Psoas muscle (tissue), 8 donors: ENCODE data around the gene ELMOD1. TPM values are rescaled to one million over a fixed set of nuclear protein-coding genes. Genes with fewer than 3 reads are reported as not detected.

Experiments used
- ATAC-seq, 4 donors: fragments of 200-7000 bp; cut with Tn5 transposase; one replicate each; pipeline ENCODE4 v1.9.1; 2020; ENCODE audit warnings: moderate library complexity in 3 of 4, mild to moderate bottlenecking in 2 of 4
- DNase-seq, 2 donors: peaks; one replicate each; pipeline ENCODE4 v3.0.0-alpha.2; 2020
- H3K27ac ChIP-seq: fragments of 200-600 bp; one replicate; pipeline ENCODE4 v1.8.0; 2022
- H3K27me3 ChIP-seq, 3 donors: fragments of 200-600 bp in 1 of 3; one replicate each; pipeline versions ENCODE4 v1.6.1 to v1.8.0; 2013 to 2022; ENCODE audit warnings: low read length in 2 of 3, mild to moderate bottlenecking in 2 of 3, moderate library complexity in 1 of 3; ENCODE audit not compliant: insufficient read depth in 3 of 3
- H3K36me3 ChIP-seq, 2 donors: fragments of 200-600 bp in 1 of 2; one replicate each; pipeline versions ENCODE4 v1.6.1 to v1.8.0; 2013 to 2022; ENCODE audit warnings: low read depth in 1 of 2, mild to moderate bottlenecking in 1 of 2, moderate library complexity in 1 of 2; ENCODE audit not compliant: insufficient read depth in 1 of 2
- H3K4me1 ChIP-seq: fragments of 200-600 bp; one replicate; pipeline ENCODE4 v1.8.0; 2022
- H3K4me3 ChIP-seq: fragments of 200-600 bp; one replicate; pipeline ENCODE4 v1.8.0; 2022; ENCODE audit warnings: mild to moderate bottlenecking
- H3K9me3 ChIP-seq: fragments of 200-600 bp; one replicate; pipeline ENCODE4 v1.8.0; 2022
- CTCF ChIP-seq: fragments of 200-600 bp; IDR thresholded peaks from one replicate; pipeline ENCODE4 v1.8.0; 2022; ENCODE audit warnings: antibody characterized with exemption
- WGBS, 3 donors: extraction: QIAGEN DNeasy Blood & Tissue Kit; methylation state at CpG; one replicate each; pipeline versions ENCODE4 v1.1.6 to v1.1.7; 2013; 5-methylcytosine and 5-hydroxymethylcytosine counted together
- intact Hi-C, 2 donors: fragments of 100-400 bp; cut with DNase I; formaldehyde crosslinking; loops; one replicate each; pipeline versions ENCODE4 v1.11.0 to v1.14.2; 2022
- polyA plus RNA-seq, 3 donors: library from polyadenylated mRNA; stranded (reverse); fragments of 200-250 nt; gene quantifications; one replicate each; pipeline ENCODE4 v1.2.3, GENCODE V29; 2013
- total RNA-seq, 4 donors: library from RNA; stranded (reverse); fragmentation: NEBNext Ultra II Directional in 2 of 4; extraction: Animal tissue kit (Norgen Biotek cat#: 25700) in 2 of 4; gene quantifications; one replicate each; pipeline versions ENCODE4 v1.2.1 to v1.2.4, GENCODE V29; 2021 to 2023
- donor health status: healthy with polysubstance abuse.
- donor health status: DM: no; HTN: no; CAD: no; lungs with moderate emphysema.
- donor health status: Bipolar disorder and iron deficiency.
- donor health status: healthy.
- donor health status: DM: yes; HTN: yes; CAD: no.
- donor health status: DM: no; HTN: no; CAD: no.
- donor health status: DM: no; HTN: no; CAD: no.
- donor health status: DM: yes; HTN: yes; CAD: no.

ELMOD1 gene
- total and polyA plus RNA-seq, 7 donors, result 0.17 to 4.7 (median 1.4) TPM

- 93 to 99% (median 96%) methylated on average over 2 of the region's 2 CpGs for WGBS, 3 donors
- intact Hi-C loops, result no loop called here
- H3K27ac ChIP-seq, result no peak overlapping the region
- H3K27me3 ChIP-seq, result no peaks in the 10 kb centered on the region
- no peak for DNase-seq
- no peak overlapping the region for H3K4me3 ChIP-seq
- H3K4me1 ChIP-seq, result no peaks in the 10 kb centered on the region
- H3K36me3 ChIP-seq, result peaks cover 0 to 74% of the 10 kb centered on the region in 2 donors
- TF ChIP-seq CTCF, result no peak
- no peak for ATAC-seq
- H3K9me3 ChIP-seq, result no peaks in the 10 kb centered on the region
Observed at GRCh38 chr11:107549954-107550285, 41.0 kb upstream of the ELMOD1 start.

- Histone ChIP-seq H3K4me3 (no peak overlapping the region), H3K36me3 (peaks cover 0 to 74% of the 10 kb centered on the region in 2 donors), H3K27ac (no peak overlapping the region), H3K4me1 (no peaks in the 10 kb centered on the region), H3K27me3 (no peaks in the 10 kb centered on the region), H3K9me3 (no peaks in the 10 kb centered on the region)
- DNase-seq (no peak), ATAC-seq (no peak)
- TF ChIP-seq CTCF, result no peak
- intact Hi-C loops, result no loop called here
- 77 to 93% (median 79%) methylated on average over 4 of the region's 4 CpGs for WGBS, 3 donors
Observed at GRCh38 chr11:107550304-107550703, 40.6 kb upstream of the ELMOD1 start.

GRCh38 chr11:107561688-107562087, 29.3 kb upstream of the ELMOD1 start:
- ATAC-seq (no peak), DNase-seq (no peak)
- Histone ChIP-seq H3K36me3 (peaks cover 0 to 28% of the 10 kb centered on the region in 2 donors), H3K27me3 (no peaks in the 10 kb centered on the region), H3K4me3 (no peak overlapping the region), H3K4me1 (peaks cover 30% of the 10 kb centered on the region), H3K27ac (no peak overlapping the region), H3K9me3 (no peaks in the 10 kb centered on the region)
- no peak for TF ChIP-seq CTCF
- intact Hi-C loops, result loop anchor here in 1 of 2 donors (10.0 kb wide), 1 partner anchor 333 kb away; no protein-coding TSS in a partner anchor

- H3K36me3 ChIP-seq, result peaks cover 0 to 27% of the 10 kb centered on the region in 2 donors
- H3K27ac ChIP-seq, result peak overlapping the region; percentile 94
- no peak overlapping the region for H3K4me3 ChIP-seq
- no peak for TF ChIP-seq CTCF
- no peak for ATAC-seq
- no peak for DNase-seq
- H3K27me3 ChIP-seq, result no peaks in the 10 kb centered on the region
- peaks cover 30% of the 10 kb centered on the region for H3K4me1 ChIP-seq
- 53 to 61% (median 59%) methylated on average over 4 of the region's 4 CpGs for WGBS, 3 donors
- intact Hi-C loops, result loop anchor here in 1 of 2 donors (10.0 kb wide), 1 partner anchor 332 kb away; no protein-coding TSS in a partner anchor
- no peaks in the 10 kb centered on the region for H3K9me3 ChIP-seq
Observed at GRCh38 chr11:107562647-107563208, 28.2 kb upstream of the ELMOD1 start.

GRCh38 chr11:107563702-107564101, 27.2 kb upstream of the ELMOD1 start:
- WGBS, 3 donors, result 1 to 12% (median 3%) methylated on average over 2 of the region's 2 CpGs
- peak overlapping the region; percentile 13 for H3K4me3 ChIP-seq
- peaks cover 30% of the 10 kb centered on the region for H3K4me1 ChIP-seq
- H3K27ac ChIP-seq, result peak overlapping the region; percentile 94
- DNase-seq, result peak in 1 of 2 donors; percentile 26
- no peaks in the 10 kb centered on the region for H3K9me3 ChIP-seq
- intact Hi-C loops, result loop anchor here in 1 of 2 donors (10.0 kb wide), 1 partner anchor 331 kb away; no protein-coding TSS in a partner anchor
- no peaks in the 10 kb centered on the region for H3K27me3 ChIP-seq
- peak; percentile 65 for TF ChIP-seq CTCF
- ATAC-seq, result peak; percentile 61 to 82 (median 66)
- peaks cover 0 to 23% of the 10 kb centered on the region in 2 donors for H3K36me3 ChIP-seq
